Stimulated activated memory B cell treated with anti-CD40 and anti-IgM and Interleukin-4, amounts not matched to agents 10 μg/mL and 1 μg/mL and 100 μg/mL, for 72 hours (primary cell): ENCODE data around the gene PTH2.

Experiments
- ATAC-seq: fragments of 150-1000 bp; cut with Tn5 transposase; 2 replicates; pipeline ENCODE4 v1.10.0; 2021
- H3K27ac Mint-ChIP-seq: one replicate; pipeline ENCODE4 v1.8.0; 2022; ENCODE audit warnings: mild to moderate bottlenecking, mixed read lengths
- H3K27me3 Mint-ChIP-seq: one replicate; pipeline ENCODE4 v1.8.0; 2022; ENCODE audit warnings: mixed read lengths
- H3K36me3 Mint-ChIP-seq: one replicate; pipeline ENCODE4 v1.8.0; 2022; ENCODE audit warnings: mixed read lengths
- H3K4me1 Mint-ChIP-seq: one replicate; pipeline ENCODE4 v1.8.0; 2022; ENCODE audit warnings: mixed read lengths
- H3K4me3 Mint-ChIP-seq: one replicate; pipeline ENCODE4 v1.8.0; 2022; ENCODE audit warnings: mild to moderate bottlenecking, moderate library complexity, mixed read lengths
- H3K9me3 Mint-ChIP-seq: one replicate; pipeline ENCODE4 v1.8.0; 2022; ENCODE audit warnings: mixed read lengths

The PTH2 gene

GRCh38 chr19:49441210-49441959 is 18.1 kb upstream of the PTH2 start, which contains the start of gene SLC17A7:
TSS of gene SLC17A7 (minus strand) at chr19:49441527. CDS start at chr19:49441379, 148 bp downstream.
- H3K9me3 Mint-ChIP-seq, result peaks cover 3% of the 10 kb centered on the region
- ATAC-seq, result no peak

GRCh38 chr19:49440439-49441209 is 17.4 kb upstream of the PTH2 start:
- Mint-ChIP-seq H3K36me3 (no peaks in the 10 kb centered on the region), H3K4me3 (peak overlapping the region; percentile 16), H3K27ac (no peak overlapping the region), H3K4me1 (peaks cover 61% of the 10 kb centered on the region), H3K9me3 (peaks cover 3% of the 10 kb centered on the region), H3K27me3 (peaks cover 75% of the 10 kb centered on the region)
- ATAC-seq, result no peak

More at GRCh38 chr19:49441210-49441959, 18.1 kb upstream of the PTH2 start, which contains the start of gene SLC17A7:
- Mint-ChIP-seq H3K27me3 (peaks cover 68% of the 10 kb centered on the region), H3K4me3 (peak within 1 kb of the TSS; percentile 70), H3K27ac (peak within 1 kb of the TSS; percentile 74), H3K36me3 (no peaks in the 10 kb centered on the region), H3K4me1 (peaks cover 54% of the 10 kb centered on the region)

GRCh38 chr19:49439836-49440235 is 16.6 kb upstream of the PTH2 start:
- no peak overlapping the region for H3K4me3 Mint-ChIP-seq
- ATAC-seq, result no peak

GRCh38 chr19:49438261-49438660 is 15.0 kb upstream of the PTH2 start:
- H3K27ac Mint-ChIP-seq, result no peak overlapping the region
- peaks cover 3% of the 10 kb centered on the region for H3K9me3 Mint-ChIP-seq
- H3K4me3 Mint-ChIP-seq, result no peak overlapping the region

More at GRCh38 chr19:49439836-49440235, 16.6 kb upstream of the PTH2 start:
- Mint-ChIP-seq H3K9me3 (peaks cover 3% of the 10 kb centered on the region), H3K4me1 (peaks cover 55% of the 10 kb centered on the region), H3K36me3 (no peaks in the 10 kb centered on the region), H3K27me3 (peaks cover 83% of the 10 kb centered on the region), H3K27ac (no peak overlapping the region)

GRCh38 chr19:49437231-49437630 is 14.0 kb upstream of the PTH2 start:
- H3K4me3 Mint-ChIP-seq, result no peak overlapping the region
- H3K27me3 Mint-ChIP-seq, result peaks cover 99% of the 10 kb centered on the region
- no peak overlapping the region for H3K27ac Mint-ChIP-seq
- no peaks in the 10 kb centered on the region for H3K36me3 Mint-ChIP-seq
- ATAC-seq, result no peak
- H3K9me3 Mint-ChIP-seq, result peaks cover 3% of the 10 kb centered on the region
- H3K4me1 Mint-ChIP-seq, result peaks cover 55% of the 10 kb centered on the region

More at GRCh38 chr19:49438261-49438660, 15.0 kb upstream of the PTH2 start:
- Mint-ChIP-seq H3K4me1 (peaks cover 50% of the 10 kb centered on the region), H3K36me3 (no peaks in the 10 kb centered on the region), H3K27me3 (peaks cover 98% of the 10 kb centered on the region)
- no peak for ATAC-seq

GRCh38 chr19:49436381-49437017 is 13.3 kb upstream of the PTH2 start:
- peaks cover 51% of the 10 kb centered on the region for H3K4me1 Mint-ChIP-seq
- no peak overlapping the region for H3K27ac Mint-ChIP-seq
- no peak for ATAC-seq
- peaks cover 99% of the 10 kb centered on the region for H3K27me3 Mint-ChIP-seq
- no peaks in the 10 kb centered on the region for H3K36me3 Mint-ChIP-seq
- H3K9me3 Mint-ChIP-seq, result no peaks in the 10 kb centered on the region
- H3K4me3 Mint-ChIP-seq, result no peak overlapping the region

- no peaks in the 10 kb centered on the region for H3K9me3 Mint-ChIP-seq
- no peak overlapping the region for H3K4me3 Mint-ChIP-seq
- H3K36me3 Mint-ChIP-seq, result no peaks in the 10 kb centered on the region
These were observed 12.4 kb upstream of the PTH2 start for GRCh38 chr19:49435670-49436069.

GRCh38 chr19:49434907-49435583 is 11.8 kb upstream of the PTH2 start:
- no peak overlapping the region for H3K4me3 Mint-ChIP-seq
- peaks cover 51% of the 10 kb centered on the region for H3K4me1 Mint-ChIP-seq

More at GRCh38 chr19:49435670-49436069, 12.4 kb upstream of the PTH2 start:
- Mint-ChIP-seq H3K27me3 (peaks cover 99% of the 10 kb centered on the region), H3K27ac (no peak overlapping the region), H3K4me1 (peaks cover 48% of the 10 kb centered on the region)
- no peak for ATAC-seq

GRCh38 chr19:49433240-49433901 is 10.1 kb upstream of the PTH2 start:
- peak overlapping the region; percentile 24 for H3K4me3 Mint-ChIP-seq
- H3K36me3 Mint-ChIP-seq, result no peaks in the 10 kb centered on the region
- ATAC-seq, result no peak
- H3K27ac Mint-ChIP-seq, result no peak overlapping the region
- H3K9me3 Mint-ChIP-seq, result no peaks in the 10 kb centered on the region
- peaks cover 60% of the 10 kb centered on the region for H3K4me1 Mint-ChIP-seq
- H3K27me3 Mint-ChIP-seq, result peaks cover 99% of the 10 kb centered on the region

More at GRCh38 chr19:49434907-49435583, 11.8 kb upstream of the PTH2 start:
- no peaks in the 10 kb centered on the region for H3K9me3 Mint-ChIP-seq
- no peak for ATAC-seq
- H3K27ac Mint-ChIP-seq, result no peak overlapping the region
- no peaks in the 10 kb centered on the region for H3K36me3 Mint-ChIP-seq
- peaks cover 99% of the 10 kb centered on the region for H3K27me3 Mint-ChIP-seq

- ATAC-seq, result peak; percentile 32
- no peak overlapping the region for H3K27ac Mint-ChIP-seq
- H3K4me3 Mint-ChIP-seq, result no peak overlapping the region
- H3K27me3 Mint-ChIP-seq, result peaks cover 99% of the 10 kb centered on the region
- no peaks in the 10 kb centered on the region for H3K36me3 Mint-ChIP-seq
- H3K4me1 Mint-ChIP-seq, result peaks cover 63% of the 10 kb centered on the region
- H3K9me3 Mint-ChIP-seq, result no peaks in the 10 kb centered on the region
These were observed 9.2 kb upstream of the PTH2 start for GRCh38 chr19:49432141-49433073.

GRCh38 chr19:49431330-49431749 is 8.1 kb upstream of the PTH2 start:
- peaks cover 63% of the 10 kb centered on the region for H3K4me1 Mint-ChIP-seq
- H3K36me3 Mint-ChIP-seq, result no peaks in the 10 kb centered on the region
- no peak overlapping the region for H3K4me3 Mint-ChIP-seq
- H3K27ac Mint-ChIP-seq, result no peak overlapping the region
- no peaks in the 10 kb centered on the region for H3K9me3 Mint-ChIP-seq
- no peak for ATAC-seq
- H3K27me3 Mint-ChIP-seq, result peaks cover 99% of the 10 kb centered on the region

- H3K27me3 Mint-ChIP-seq, result peaks cover 99% of the 10 kb centered on the region
- H3K4me1 Mint-ChIP-seq, result peaks cover 63% of the 10 kb centered on the region
- H3K36me3 Mint-ChIP-seq, result no peaks in the 10 kb centered on the region
- H3K4me3 Mint-ChIP-seq, result no peak overlapping the region
- ATAC-seq, result no peak
- H3K9me3 Mint-ChIP-seq, result no peaks in the 10 kb centered on the region
- H3K27ac Mint-ChIP-seq, result no peak overlapping the region
These were observed 7.6 kb upstream of the PTH2 start for GRCh38 chr19:49430678-49431329.

GRCh38 chr19:49430172-49430677 is 7.0 kb upstream of the PTH2 start:
- Mint-ChIP-seq H3K27ac (no peak overlapping the region), H3K36me3 (no peaks in the 10 kb centered on the region), H3K4me3 (no peak overlapping the region), H3K4me1 (peaks cover 68% of the 10 kb centered on the region), H3K27me3 (peaks cover 99% of the 10 kb centered on the region), H3K9me3 (no peaks in the 10 kb centered on the region)
- no peak for ATAC-seq
